GM23338 (cell line): ENCODE data around the gene SH3BP4. TPM values are rescaled to one million over a fixed set of nuclear protein-coding genes. Genes with fewer than 3 reads are reported as not detected.

Experiments used
- CTCF ChIP-seq, 2 experiments: fragments of 200-600 bp in 1 of 2; sonication (generic) in 1 of 2; conservative IDR thresholded peaks; 2 replicates each; pipeline versions ENCODE4 v1.5.1 to v1.6.1; 2016 to 2017; ENCODE audit warnings: antibody characterized with exemption in 2 of 2, low read depth in 2 of 2, mild to moderate bottlenecking in 2 of 2, moderate library complexity in 1 of 2
- ETS1 ChIP-seq: IDR thresholded peaks from 2 replicates; pipeline ENCODE4 v1.6.1; 2016; ENCODE audit warnings: antibody characterized with exemption
- EZH2 ChIP-seq: fragments of 200-600 bp; sonication (generic); IDR thresholded peaks from one replicate; pipeline ENCODE4 v1.8.0; 2017; ENCODE audit warnings: antibody characterized with exemption, mild to moderate bottlenecking, low read depth; ENCODE audit not compliant: unreplicated experiment
- JUNB ChIP-seq: IDR thresholded peaks from one replicate; pipeline ENCODE4 v1.6.1; 2016; ENCODE audit warnings: antibody characterized with exemption; ENCODE audit not compliant: unreplicated experiment
- NANOG ChIP-seq: IDR thresholded peaks from 2 replicates; pipeline ENCODE4 v1.6.1; 2016; ENCODE audit warnings: antibody characterized with exemption, borderline replicate concordance
- REST ChIP-seq: IDR thresholded peaks from one replicate; pipeline ENCODE4 v1.6.1; 2018; ENCODE audit warnings: antibody characterized with exemption; ENCODE audit not compliant: unreplicated experiment
- STAT1 ChIP-seq: IDR thresholded peaks from one replicate; pipeline ENCODE4 v1.6.1; 2016; ENCODE audit warnings: antibody characterized with exemption; ENCODE audit not compliant: unreplicated experiment
- ZNF114 ChIP-seq: fragments of 250-450 bp; sonication (Bioruptor Pico); IDR thresholded peaks from 2 replicates; pipeline ENCODE4 v1.5.0; 2020; ENCODE audit warnings: mild to moderate bottlenecking, moderate library complexity
- ZNF331 ChIP-seq: fragments of 250-450 bp; sonication (Bioruptor Pico); IDR thresholded peaks from 2 replicates; pipeline ENCODE4 v1.5.0; 2020; ENCODE audit warnings: low read depth, mild to moderate bottlenecking, moderate library complexity
- ZNF462 ChIP-seq: fragments of 250-450 bp; sonication (Bioruptor Pico); IDR thresholded peaks from 2 replicates; pipeline ENCODE4 v1.5.0; 2020; ENCODE audit warnings: mild to moderate bottlenecking, moderate library complexity
- polyA plus RNA-seq: library from polyadenylated mRNA; unstranded; fragments of >200 nt; fragmentation: Nextera tagmentation; extraction: Ambion mirVana; gene quantifications from 2 replicates; pipeline ENCODE4 v1.2.1, GENCODE V29; 2016
- total RNA-seq: library from RNA; depleted of rRNA; stranded (reverse); fragments of >200 nt; shearing (Covaris generic); gene quantifications from 2 replicates; pipeline ENCODE4 v1.2.3, GENCODE V29; 2014

The SH3BP4 gene
- total and polyA plus RNA-seq, 2 experiments from 2014 or later: 15.6 to 50.9 TPM

GRCh38 chr2:235025800-235026536 is 74.2 kb downstream of the SH3BP4 start (continued):
- no peak for TF ChIP-seq ZNF462 (CRISPR knock-in tag)
- TF ChIP-seq NANOG: no peak
- no peak for TF ChIP-seq REST
- no peak for TF ChIP-seq CTCF (conservative IDR thresholded peaks at IDR 0.05; ENCODE audit: low read depth in 2 of 2)
- no peak for TF ChIP-seq ETS1
- no peak for TF ChIP-seq STAT1
- no peak for TF ChIP-seq JUNB
- no peak for TF ChIP-seq ZNF331 (CRISPR knock-in tag)
- no peak for TF ChIP-seq EZH2
- TF ChIP-seq ZNF114 (CRISPR knock-in tag): no peak
